Breast epithelium (tissue), 3 donors: ENCODE data around the gene B3GAT3.

Experiments used
- CTCF ChIP-seq, 3 donors: fragments of 450-650 bp; IDR thresholded peaks; one replicate each; pipeline ENCODE4 v1.5.1; 2016 to 2017; ENCODE audit warnings: antibody characterized with exemption in 3 of 3, mild to moderate bottlenecking in 3 of 3, moderate library complexity in 3 of 3
- POLR2A ChIP-seq: fragments of 450-650 bp; IDR thresholded peaks from one replicate; pipeline ENCODE4 v1.6.1; 2016; ENCODE audit warnings: antibody characterized with exemption, mild to moderate bottlenecking, moderate library complexity

- TF ChIP-seq CTCF (IDR thresholded peaks at IDR 0.05): no peak
- TF ChIP-seq POLR2A: no peak
These were observed 797 bp upstream of the B3GAT3 start for GRCh38 chr11:62622476-62623089.
